Sigmoid colon (tissue), 4 donors: ENCODE measurements around the gene KCNG2.

Experiments used
- POLR2A ChIP-seq, 2 donors: fragments of 450-650 bp; IDR thresholded peaks; one replicate each; pipeline ENCODE4 v1.6.1; 2016; ENCODE audit warnings: antibody characterized with exemption in 2 of 2, mild to moderate bottlenecking in 2 of 2, moderate library complexity in 2 of 2
- POLR2AphosphoS5 ChIP-seq, 4 donors: sonication (generic); formaldehyde crosslinking; IDR thresholded peaks; one replicate each; pipeline ENCODE4 v1.6.1; 2017; ENCODE audit warnings: antibody characterized with exemption in 4 of 4

DNA sequence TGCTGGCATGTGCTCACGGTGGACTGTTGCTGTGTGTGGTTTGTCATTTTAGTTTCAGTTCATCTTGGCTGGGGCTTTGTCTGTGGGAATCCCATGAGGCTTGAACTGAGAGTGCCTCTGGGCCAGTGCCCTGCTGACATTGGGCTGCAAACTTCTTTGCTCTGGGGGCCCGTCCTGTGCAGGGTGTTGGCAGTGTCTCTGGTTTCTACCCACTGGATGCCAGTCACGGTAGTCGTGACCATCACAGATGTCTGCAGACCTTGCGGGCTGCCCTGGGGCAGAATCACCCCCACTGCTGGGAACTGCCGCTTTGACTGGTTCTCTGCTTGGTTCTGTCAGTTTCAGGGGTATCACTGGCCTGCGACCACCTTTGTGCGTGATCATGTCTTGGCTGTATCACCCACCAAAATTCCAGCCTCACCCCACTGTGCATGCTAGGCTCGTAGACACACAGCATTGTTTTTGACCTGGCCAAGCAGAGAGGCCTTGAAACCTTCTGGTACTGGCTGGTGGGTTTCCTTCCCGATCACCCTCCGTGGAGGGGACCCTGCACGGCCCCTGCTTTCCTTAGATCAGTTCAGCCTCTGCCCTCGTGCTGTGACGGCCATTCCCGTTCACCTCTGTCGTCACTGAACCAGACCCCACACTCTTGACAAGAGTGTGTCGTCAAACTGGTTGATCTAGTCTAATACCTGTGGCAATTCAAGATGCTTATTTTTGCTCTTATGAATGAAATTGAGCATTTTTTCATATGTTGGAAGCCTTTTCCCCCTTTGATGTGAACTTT is 57.6 kb downstream of the KCNG2 start:
- TF ChIP-seq POLR2A (IDR thresholded peaks at IDR 0.05) = no peak
- no peak for TF ChIP-seq POLR2AphosphoS5 (IDR thresholded peaks at IDR 0.05)
